Bladder microvascular endothelial cell (primary cell): ENCODE results near the gene WDR43. TPM values are rescaled to one million over a fixed set of nuclear protein-coding genes. Genes with fewer than 3 reads are reported as not detected.

Experiments used
- total RNA-seq: library from RNA; depleted of rRNA; stranded (reverse); fragments of >200 nt; gene quantifications from 2 replicates; pipeline ENCODE4 v1.2.3, GENCODE V29; 2014

WDR43 gene, protein sequence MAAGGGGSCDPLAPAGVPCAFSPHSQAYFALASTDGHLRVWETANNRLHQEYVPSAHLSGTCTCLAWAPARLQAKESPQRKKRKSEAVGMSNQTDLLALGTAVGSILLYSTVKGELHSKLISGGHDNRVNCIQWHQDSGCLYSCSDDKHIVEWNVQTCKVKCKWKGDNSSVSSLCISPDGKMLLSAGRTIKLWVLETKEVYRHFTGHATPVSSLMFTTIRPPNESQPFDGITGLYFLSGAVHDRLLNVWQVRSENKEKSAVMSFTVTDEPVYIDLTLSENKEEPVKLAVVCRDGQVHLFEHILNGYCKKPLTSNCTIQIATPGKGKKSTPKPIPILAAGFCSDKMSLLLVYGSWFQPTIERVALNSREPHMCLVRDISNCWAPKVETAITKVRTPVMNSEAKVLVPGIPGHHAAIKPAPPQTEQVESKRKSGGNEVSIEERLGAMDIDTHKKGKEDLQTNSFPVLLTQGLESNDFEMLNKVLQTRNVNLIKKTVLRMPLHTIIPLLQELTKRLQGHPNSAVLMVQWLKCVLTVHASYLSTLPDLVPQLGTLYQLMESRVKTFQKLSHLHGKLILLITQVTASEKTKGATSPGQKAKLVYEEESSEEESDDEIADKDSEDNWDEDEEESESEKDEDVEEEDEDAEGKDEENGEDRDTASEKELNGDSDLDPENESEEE
- 38.4 and 110 TPM in 2 replicates for total RNA-seq

DNA sequence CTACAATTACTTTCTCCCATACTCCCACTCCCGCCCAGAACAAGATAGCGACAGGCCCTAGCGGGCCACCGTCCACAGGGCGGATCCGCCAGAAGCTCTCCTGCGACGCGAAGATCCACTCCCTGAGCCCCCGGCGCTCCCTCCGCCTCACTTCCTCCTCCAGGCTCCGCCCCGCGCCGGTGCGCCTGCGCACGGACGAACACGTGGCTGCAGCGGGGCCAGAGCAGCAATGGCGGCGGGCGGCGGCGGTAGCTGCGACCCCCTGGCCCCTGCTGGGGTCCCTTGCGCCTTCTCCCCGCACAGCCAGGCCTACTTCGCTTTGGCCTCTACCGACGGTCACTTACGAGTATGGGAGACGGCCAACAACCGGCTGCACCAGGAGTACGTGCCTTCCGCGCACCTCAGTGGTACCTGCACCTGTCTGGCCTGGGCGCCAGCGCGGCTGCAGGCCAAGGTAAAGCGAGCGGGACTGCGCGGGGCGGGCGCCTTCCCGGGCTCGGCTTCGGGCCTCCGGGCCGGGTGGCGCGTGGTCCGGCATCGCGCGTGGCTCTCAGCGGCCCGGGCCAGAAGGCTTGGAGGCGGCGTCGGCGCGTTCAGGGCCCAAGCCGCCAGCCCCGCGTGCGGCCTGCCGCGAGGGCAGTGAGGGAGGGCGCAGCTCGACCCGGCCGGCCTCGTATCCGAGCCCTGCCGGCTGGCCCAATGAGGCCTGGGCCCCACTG lies at the start of gene WDR43:
TSS of gene WDR43 (plus strand) at position 198 of the 719 bp plus-strand sequence. CDS start at position 230, 32 bp downstream.

DNA sequence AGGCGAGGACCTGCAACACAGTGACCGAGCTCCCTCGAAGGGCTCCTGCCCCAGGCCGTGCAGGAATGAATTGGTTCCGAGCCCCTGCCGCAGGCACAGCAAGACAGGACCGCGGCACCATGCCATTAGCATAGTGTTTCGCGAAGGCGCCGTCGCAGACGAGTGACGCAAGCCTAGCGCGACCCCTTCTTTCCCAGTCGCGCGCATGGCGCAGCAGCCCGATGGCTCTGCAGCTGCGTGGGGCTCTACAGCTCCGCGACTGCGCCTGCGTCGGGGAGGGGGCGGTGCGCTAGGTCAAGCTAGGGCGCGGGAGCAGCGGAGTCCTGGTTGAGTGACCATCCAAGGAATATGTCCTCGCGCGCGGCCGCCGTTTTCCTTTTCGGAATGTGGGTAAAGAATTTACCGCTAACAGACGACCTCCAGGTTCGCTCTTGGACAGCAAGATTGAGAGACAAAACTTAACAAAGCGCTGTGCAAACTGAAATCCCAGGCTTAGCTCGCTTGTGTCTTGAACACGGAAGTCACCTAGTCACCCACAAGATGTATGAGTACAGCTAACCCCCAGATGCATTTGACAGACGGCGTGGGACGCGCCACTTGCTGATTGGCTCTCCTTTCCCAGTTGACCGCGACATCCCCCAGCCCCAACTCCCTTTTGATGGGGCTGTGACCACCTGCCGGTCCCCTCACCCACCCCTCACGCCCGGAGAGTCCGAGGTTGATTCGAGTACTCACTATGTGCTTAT lies 24.1 kb upstream of the WDR43 start, which contains the start of gene TRMT61B:
TSS of gene TRMT61B (minus strand) at position 164 of the 746 bp plus-strand sequence. CDS start at position 132, 32 bp downstream.

GRCh38 chr2:28981016-28981441 lies 86.6 kb downstream of the WDR43 start, which contains the start of gene TOGARAM2:
TSS of gene TOGARAM2 (plus strand) at chr2:28981298. CDS start at chr2:28994835, 13,537 bp downstream.

Other genes starting within 250 kb of the WDR43 start
- 78.7 and 105 TPM in 2 replicates for gene PPP1CB, start 142.8 kb upstream of the WDR43 start, total RNA-seq
- 0.32 and 1.3 TPM in 2 replicates for gene SPDYA, start 83.8 kb upstream of the WDR43 start, total RNA-seq
- 7.9 and 13.5 TPM in 2 replicates for gene TRMT61B, start 24.4 kb upstream of the WDR43 start, total RNA-seq
- 0.13 TPM in 1 of 2 replicates, not detected in the other for gene TOGARAM2, start 86.6 kb downstream of the WDR43 start, total RNA-seq
- gene PCARE, start 179.9 kb downstream of the WDR43 start, total RNA-seq, result not detected in 2 replicates
- 13.4 and 26.7 TPM in 2 replicates for gene CLIP4, start 220.7 kb downstream of the WDR43 start, total RNA-seq